NCI-H774 (cell line): ENCODE data around the gene RIMS4.

Experiments
- DNase-seq: peaks from one replicate; lab custom pipeline; 2025; lab: John Stamatoyannopoulos, UW

RIMS4 gene

DNA sequence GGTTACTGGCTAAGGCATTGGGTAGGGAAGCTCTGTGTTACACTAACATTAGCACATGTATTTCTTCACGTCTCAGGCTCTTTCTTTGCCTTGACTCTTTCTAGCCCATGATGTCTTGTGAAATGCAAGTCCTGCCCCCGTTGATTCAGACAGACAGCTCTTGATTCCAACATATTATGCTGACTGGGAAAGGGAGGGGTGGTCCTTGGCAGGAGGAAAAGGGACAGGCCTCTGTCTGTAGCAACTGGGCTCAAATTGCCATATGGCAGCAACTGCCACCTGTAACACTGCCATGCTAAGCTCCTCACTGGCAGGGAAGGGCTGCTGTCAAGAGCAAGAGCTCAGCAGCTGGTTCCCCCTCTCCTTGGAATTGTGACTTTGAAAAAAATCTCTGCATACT lies 70.4 kb downstream of the RIMS4 start:
- no peak for DNase-seq

DNA sequence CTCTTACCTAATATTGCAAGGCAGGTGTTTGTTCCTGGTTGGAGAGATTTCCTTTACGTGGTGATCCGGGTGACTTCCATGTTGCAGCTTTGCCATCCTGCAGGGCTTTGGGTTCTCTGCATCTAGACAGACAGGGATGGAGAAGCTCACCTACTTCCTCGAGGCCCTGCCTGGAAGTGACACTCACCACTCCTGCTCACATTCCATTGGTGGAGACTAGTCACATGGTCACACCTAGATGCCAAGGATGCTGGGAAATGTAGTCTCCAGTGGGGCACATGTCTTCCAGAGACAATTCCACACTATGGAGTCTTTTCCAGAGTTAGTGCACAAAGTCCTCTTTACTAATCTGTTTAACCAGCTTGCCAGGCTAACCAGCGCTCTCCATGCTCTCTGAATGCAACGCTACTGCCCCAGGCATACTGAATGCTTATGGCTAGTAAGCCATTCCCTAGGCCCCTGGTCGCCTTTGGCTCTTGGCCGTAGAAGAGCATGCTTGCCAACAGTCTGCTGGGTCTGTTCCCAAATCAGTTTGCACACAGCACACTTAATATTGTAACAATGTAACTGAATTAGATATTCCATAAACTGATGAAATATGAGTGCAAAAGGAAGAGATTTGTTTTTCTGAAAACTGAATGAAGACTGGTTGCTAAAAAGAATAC lies 71.4 kb downstream of the RIMS4 start:
- peak; percentile 62 for DNase-seq

DNA sequence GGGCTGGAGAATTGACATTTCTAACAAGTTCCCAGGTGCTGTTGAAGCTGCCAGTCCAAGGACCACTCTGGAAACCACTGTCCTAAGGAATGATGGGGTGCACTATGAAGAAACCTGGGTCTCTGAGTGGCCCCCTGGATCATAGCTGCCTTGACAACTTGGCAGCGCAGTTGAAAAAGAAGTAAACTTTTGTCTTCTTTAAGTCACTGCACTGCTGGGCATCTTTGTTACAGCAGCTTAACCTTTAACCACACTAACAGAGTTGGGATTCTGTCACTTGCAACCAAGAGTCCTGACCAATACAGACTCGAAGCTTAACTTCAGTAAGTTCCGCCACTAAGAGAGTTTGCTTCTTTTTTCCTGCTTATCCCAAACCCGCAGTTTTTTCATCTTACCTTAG lies 73.2 kb downstream of the RIMS4 start:
- DNase-seq = no peak

DNA sequence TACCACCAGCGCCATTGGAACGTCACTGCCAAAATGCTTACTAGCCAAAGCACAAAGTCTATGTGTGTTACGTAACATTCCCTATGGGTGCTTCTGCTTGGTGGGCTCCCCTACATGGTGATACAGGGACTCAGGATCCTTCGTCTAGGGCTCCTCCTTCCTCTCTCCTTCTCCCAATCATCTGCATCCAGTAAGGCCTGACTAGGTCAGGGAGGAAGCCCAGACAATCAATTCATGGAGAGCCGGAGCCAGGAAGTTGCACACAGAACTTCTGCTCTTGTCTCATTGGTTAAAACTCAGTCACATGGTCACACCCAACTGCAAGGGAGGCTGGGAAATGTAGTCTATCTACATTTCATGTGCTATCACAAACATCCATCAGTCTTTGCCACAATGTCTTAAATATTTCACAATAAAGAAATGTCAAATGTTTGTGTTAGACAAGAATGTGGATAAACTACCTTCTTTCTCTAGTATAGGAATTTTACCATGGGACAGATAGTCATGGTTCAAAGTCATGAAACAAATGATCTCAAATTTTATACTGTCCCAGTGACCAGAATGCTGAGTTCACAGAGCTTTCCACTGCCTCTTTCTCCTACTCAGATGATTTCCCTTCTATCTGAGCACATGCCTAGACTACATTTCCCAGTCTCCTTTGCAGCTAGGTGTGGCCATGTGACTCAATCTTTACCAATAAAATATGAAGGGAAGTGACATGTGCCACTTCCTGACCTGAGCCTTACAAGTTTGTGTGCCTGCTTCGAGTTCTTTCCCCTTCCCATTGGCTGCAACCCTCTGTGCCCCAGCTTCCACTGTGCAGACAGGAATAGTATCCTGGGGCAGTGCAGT lies 74.0 kb downstream of the RIMS4 start:
- no peak for DNase-seq

DNA sequence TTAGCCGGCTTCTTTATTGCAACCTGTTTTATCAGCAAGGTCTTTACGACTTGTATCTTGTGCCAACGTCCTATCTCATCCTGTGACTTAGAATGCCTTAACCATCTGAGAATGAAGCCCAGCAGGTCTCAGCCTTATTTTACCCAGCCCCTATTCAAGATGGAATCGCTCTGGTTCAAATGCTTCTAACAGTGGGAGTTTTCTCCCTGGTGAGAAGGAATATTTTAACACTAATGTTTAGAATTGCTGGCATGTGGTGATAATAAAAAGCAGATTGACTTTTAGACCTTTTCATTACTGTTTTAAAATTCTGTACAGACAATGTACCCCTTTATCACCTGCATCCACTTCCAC lies 74.6 kb downstream of the RIMS4 start:
- no peak for DNase-seq

DNA sequence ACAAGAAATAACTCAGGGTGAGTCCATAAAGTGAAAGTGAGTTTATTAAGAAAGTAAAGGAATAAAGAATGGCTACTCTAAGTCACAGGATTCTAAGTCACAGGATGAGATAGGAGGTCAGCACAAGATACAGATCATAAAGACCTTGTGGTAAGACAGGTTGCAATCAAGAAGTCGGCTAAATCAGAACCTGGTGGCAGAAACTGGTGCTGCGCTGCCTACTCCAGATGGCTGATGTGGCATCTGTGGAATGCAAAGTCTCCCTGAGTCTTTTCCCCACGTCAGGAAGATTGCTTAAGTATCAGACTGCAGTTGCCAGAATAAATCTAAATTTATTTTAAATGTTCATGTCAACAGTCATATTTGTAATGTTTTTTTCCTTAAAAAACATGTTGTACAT lies 75.4 kb downstream of the RIMS4 start:
- no peak for DNase-seq

DNA sequence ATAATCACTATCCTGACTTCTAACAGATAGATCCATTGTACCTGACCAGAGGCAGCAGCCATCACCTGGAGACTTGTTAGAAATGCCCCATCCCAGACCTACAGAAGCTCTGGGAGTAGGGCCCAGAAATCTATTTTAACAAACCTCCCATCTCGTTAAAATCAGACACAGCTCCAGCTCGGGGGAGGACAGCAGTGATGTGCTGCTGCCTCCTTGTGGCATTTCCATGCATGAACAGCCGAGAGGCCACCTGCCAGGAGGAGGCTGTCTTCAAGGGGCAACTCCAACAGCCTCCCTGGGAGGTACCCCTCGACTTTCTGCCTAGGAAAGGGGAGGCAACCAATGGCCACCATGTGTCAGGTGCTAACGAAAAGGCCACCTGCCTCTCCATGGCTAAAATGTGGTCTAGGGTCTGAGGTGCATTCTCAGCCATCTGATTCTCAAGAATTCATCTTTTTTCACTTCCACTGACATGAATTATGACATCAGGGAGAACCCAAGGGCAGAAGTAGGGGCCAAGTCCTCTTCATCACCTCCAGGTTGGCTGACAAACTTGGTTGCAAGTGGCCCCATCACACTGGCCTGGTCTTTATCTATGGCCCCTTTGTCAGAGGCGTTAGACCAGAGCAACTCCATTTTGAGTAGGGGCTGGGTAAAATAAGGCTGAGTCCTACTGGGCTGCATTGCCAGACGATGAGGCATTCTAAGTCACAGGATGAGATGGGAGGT lies 76.8 kb downstream of the RIMS4 start:
- DNase-seq = peak; percentile 19

DNA sequence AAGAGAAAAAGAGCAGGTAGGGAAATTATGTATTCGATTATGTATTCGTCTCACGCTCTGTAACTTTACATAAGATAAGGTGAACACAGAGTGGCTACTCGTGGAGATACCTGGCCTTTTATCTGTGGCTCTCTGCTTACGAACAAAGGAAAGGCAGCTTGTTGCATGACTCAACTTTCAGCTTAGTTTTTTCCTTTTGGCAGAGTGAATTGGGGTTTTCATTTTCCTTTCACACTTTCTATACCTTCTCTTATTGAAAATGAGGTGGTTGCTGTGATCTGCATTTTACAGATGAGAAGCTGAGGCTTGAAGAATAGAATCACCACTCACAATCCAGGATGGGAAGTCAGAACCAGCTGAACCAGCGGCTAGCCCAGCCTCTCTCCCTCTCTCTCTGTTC lies 78.0 kb downstream of the RIMS4 start:
- no peak for DNase-seq

DNA sequence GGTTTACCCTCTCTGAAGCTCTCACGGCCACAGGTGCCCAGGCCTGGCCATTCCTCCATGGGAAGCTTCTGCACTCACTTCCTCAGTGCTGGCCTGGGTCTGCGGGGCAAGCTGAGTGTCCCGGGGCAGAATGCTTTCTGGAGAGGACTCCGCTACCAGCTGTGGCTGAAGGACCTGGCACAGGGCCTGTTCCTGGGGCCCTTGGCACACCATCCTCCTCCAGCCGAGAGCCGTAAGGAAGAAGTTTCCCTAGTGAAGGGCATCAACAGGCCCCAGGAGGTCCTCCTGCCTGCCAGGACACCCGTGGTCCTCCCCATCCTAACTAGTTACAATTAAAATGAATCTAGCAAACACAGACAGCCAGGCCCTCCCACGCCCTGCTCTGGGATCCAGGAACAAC lies 78.7 kb downstream of the RIMS4 start:
- no peak for DNase-seq

DNA sequence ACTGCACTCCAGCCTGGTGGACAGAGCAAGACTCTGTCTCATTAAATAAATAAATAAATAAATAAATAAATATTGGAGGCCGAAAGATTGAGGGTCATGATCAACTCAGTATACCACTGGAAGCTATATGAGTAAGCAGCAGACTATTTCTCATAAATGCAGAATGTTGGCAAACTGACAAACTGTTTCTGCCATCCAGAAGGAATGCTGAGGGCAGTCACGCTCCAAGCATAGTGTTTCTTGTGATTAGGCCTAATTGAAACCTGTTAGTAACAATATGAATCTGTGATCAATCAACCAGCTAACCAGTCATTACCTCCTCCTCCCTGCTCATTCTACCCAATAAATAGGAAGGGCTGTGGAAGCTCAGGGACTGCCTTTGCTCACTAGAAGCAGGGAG lies 79.9 kb downstream of the RIMS4 start:
- DNase-seq = no peak

DNA sequence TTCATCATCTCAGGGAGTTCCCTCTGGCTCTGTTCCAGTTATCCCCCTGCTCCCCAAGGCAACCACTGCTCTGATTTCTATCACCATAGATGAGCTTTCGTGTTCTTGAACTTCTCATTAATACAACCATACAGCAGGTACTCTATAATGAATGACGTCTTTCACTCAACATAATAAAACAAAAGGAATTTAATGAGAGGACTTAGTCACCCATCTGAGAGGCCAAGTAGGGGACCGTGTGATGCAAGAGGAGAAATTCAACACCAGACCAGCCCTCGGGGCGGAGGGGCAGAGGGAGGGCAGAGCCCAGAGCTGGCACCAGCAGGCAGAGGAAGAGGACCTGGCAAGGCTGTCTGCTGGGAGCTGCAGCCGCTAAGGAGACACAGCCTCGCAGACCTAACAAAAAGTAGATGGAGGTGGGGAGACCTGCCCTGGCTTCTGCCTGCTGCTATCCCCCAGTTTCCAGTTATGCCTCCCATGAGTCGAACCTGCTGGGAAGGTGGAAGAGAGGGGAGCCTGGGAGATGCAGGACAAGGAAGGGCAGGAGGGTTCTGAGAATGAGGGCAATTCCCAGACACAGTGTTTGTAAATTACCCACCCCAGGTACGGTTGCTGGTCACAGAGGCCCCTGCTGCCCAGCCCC lies 81.4 kb downstream of the RIMS4 start:
- DNase-seq = peak; percentile 20

DNA sequence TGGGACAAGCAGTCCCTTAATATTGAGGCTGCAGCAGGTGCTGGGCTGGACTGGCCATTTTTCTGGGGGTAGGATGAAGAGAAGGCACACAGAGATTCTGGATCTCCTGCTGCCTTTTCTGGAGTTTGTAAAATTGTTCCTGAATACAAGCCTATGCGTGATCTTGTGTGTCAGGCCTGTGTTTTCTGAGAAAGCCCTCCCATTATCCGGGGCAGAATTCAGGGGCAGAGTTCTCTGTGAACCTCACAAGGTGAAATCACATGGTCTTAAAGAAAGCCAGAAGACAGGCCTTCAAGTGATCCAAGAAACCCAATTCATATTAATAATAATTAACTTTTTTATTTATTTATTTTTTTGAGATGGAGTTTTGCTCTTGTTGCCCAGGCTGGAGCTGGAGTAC lies 82.7 kb downstream of the RIMS4 start:
- no peak for DNase-seq

DNA sequence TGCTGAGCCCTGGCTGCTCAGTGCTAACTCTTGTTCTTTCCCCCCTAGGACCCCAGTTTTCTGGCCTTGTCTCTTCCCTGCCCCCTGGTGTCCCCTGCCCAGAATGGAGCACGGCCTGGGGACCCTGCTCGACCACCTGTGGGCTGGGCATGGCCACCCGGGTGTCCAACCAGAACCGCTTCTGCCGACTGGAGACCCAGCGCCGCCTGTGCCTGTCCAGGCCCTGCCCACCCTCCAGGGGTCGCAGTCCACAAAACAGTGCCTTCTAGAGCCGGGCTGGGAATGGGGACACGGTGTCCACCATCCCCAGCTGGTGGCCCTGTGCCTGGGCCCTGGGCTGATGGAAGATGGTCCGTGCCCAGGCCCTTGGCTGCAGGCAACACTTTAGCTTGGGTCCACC lies 83.3 kb downstream of the RIMS4 start:
- no peak for DNase-seq

DNA sequence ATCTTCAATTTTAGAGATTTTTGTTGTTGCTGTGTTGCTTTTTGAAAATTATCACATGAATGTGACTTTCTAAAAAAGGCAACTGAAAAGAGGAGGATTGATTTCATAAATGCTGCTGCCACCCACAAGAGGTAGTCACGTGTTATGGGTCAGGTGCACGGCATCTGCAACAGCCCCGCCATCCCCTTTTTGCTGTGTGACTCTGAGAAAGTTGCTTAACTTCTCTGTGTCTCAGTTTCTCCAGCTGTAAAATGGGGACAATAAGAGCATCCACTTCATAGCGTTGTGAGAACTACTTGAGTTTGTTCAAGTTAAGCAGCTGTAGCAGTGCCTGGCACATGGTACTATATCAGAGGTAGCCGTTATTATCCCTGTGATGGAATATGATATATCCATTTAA lies 84.5 kb downstream of the RIMS4 start:
- no peak for DNase-seq

DNA sequence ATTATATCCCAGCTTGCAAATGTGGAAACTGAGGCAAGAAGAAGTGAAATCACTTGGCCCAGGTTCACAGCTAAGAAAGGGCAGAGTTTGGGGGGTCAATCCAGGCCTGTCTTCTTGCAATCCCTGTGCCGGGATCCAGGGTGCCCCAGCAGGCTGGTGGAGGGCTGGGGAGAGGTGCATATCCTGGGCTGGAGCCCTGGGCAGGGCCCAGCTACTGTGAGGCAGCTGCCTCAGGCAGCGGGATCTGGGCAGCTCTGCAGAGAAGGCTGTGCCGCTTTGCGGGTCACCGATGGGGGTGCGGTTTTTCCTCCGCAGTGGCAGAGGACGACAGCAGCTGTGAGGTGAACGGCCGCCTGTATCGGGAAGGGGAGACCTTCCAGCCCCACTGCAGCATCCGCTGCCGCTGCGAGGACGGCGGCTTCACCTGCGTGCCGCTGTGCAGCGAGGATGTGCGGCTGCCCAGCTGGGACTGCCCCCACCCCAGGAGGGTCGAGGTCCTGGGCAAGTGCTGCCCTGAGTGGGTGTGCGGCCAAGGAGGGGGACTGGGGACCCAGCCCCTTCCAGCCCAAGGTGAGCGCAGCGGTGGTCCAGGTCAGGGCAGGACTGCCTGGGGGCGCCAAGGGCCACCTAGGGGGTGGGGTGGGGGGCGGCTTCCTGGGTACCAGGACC lies 85.8 kb downstream of the RIMS4 start:
- DNase-seq = no peak

DNA sequence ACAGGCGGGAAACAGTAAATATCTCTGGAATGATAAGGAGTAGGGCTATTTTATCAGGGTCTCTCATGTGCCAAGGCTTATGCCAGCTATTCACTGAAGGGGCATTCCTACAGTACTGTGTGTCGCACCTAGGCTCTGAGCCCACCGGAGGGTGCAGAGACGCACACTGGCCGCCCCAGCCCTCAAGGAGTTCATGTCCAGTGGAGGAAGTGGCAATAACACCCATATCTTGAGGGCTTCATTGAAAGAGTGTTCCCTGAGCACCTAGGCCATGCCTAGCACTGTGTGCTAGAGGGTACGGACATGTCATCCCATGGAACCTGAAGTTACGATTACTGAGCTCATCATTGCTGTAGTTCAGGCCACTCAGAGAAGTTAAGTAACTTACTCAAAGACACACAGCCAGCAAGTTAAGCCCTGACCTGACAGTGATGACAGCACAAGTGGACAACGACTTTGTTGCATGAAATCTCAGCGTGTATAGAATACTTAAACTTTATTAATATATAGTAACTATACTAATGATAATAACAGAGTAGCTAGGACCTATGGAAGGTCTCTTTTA lies 86.5 kb downstream of the RIMS4 start:
- no peak for DNase-seq

DNA sequence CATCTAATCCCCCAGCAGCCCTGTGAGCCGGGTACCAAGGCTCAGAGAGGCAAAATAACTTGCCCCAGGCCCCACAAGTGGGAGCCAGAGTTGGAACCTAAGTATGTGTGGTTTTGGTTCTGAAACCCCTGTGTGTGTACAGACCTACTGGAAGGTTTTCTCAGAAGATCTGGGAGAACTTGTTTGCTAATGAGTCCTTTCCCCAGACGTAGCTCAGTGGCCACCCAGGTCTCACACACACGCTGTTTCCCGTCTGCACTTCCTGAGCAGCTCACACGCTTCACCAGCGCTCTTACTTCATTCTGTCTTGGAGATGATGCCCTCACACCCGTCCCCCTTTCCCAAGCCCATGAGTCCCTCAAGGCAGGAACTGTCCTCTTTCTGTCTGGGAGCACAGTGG lies 87.0 kb downstream of the RIMS4 start:
- no peak for DNase-seq

DNA sequence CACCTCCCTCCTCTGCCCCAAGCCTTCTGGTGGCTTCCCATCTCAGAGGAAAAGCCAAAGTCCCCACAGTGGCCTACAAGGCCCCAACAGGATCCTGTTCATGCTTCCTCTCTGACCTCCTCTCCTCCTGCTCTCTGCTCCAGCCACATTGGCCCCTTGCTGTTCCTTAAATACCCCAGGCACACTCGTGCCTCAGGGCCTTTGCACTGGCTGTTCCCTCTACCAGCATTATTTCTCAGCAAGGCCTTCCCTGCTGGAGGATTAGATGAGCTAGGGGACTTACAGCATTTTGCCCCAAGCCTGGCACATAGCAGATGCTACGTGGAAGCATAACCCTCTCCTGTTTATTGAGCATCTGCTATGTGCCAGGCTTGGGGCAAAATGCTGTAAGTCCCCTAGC lies 87.4 kb downstream of the RIMS4 start:
- no peak for DNase-seq

DNA sequence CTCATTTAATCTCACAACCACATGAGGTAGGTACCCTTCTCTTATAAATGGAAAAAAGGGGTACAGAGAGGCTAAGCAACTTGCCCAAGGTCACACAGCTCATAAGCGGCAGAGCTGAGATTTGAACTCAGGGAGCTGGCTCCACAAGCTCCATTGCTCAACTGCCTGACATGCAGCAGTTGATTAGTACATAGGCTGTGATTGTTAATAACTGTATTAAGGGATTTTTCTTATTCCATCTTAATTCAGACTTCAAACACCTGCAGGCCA lies 88.6 kb downstream of the RIMS4 start:
- DNase-seq = no peak

DNA sequence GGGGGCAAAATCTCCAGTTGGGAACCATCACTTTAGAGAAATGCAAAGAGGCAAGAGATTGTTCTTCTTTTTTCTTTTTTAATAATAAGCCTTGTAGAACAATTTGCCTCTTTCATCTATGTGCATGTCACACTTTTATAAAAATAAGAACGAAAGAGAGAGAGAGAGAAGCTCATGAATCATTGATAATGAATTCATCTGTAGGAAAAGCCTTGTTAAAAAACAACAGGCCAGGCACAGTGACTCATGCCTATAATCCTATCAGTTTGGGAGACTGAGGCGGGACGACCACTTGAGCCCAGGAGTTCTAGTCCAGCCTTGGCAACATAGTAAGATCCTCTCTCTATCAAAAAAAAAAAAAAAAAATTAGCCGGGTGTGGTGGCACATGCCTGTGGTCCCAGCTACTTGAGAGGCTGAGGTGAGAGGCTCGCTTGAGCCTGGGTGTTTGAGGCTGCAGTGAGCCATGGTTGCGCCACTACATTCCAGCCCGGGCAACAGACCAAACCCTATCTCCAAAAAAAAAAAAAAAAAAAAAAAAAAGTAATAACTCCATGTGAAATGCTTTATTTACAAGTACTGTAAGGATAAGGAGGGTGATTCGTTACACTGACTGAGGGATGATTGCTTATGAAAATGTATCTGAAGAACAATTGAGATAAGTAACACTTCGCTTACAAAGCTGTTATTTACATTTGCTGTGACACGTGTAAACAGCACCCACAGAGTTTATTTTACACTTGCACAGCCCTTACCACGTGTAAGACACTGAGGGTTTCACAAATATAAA lies 89.2 kb downstream of the RIMS4 start:
- no peak for DNase-seq

DNA sequence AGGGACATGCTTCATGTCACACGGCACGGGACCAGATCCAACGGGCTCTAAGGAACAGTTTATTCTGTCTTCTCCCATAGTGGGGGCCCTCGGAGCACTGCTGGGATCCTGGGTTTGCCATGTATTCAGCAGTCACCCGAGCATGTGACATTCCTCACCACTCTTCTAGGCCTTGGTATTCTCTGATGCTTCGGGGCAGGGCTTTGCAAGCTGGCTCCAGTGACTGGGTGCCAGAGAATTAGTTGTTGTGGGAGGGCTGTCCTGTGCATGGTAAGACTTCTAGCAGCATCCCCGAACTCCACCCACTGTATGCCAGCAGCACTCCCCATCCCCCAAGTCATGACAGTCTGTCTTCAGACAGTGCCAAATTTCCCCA lies 89.7 kb downstream of the RIMS4 start:
- DNase-seq = no peak
